Trophoblast cell (in vitro differentiated cells and primary cell): Measurements from ENCODE around the gene BRF1.

ENCODE experiments used
- DNase-seq, 2 donors: peaks; one replicate each; pipeline ENCODE4 v3.0.0-alpha.2; 2016
- H2AFZ ChIP-seq: 2 replicates; pipeline ENCODE4 v1.6.1; 2013; ENCODE audit warnings: low read length, moderate library complexity, mild to moderate bottlenecking; ENCODE audit not compliant: insufficient read depth, poor library complexity
- H2AK5ac ChIP-seq: 2 replicates; pipeline ENCODE4 v1.6.1; 2013; ENCODE audit warnings: mild to moderate bottlenecking, low read length
- H2BK120ac ChIP-seq: 2 replicates; pipeline ENCODE4 v1.6.1; 2013; ENCODE audit warnings: low read length, mild to moderate bottlenecking, moderate library complexity; ENCODE audit not compliant: insufficient read depth, poor library complexity
- H2BK12ac ChIP-seq: 2 replicates; pipeline ENCODE4 v1.6.1; 2013; ENCODE audit warnings: mild to moderate bottlenecking, low read length, moderate library complexity
- H2BK5ac ChIP-seq: 2 replicates; pipeline ENCODE4 v1.6.1; 2013; ENCODE audit warnings: low read length, low read depth, moderate library complexity, mild to moderate bottlenecking; ENCODE audit not compliant: poor library complexity
- H3K14ac ChIP-seq: 2 replicates; pipeline ENCODE4 v1.6.1; 2013; ENCODE audit warnings: mild to moderate bottlenecking, low read length
- H3K18ac ChIP-seq: 2 replicates; pipeline ENCODE4 v1.6.1; 2013; ENCODE audit warnings: mild to moderate bottlenecking, low read length
- H3K23ac ChIP-seq: 2 replicates; pipeline ENCODE4 v1.6.1; 2013; ENCODE audit warnings: low read length
- H3K27ac ChIP-seq: 2 replicates; pipeline ENCODE4 v1.5.1; 2013; ENCODE audit warnings: low read depth, mild to moderate bottlenecking, inconsistent platforms, low read length, moderate library complexity
- H3K27me3 ChIP-seq: 2 replicates; pipeline ENCODE4 v1.6.1; 2013; ENCODE audit warnings: inconsistent platforms, mild to moderate bottlenecking, low read length, moderate library complexity; ENCODE audit not compliant: insufficient read depth
- H3K36me3 ChIP-seq, 2 experiments: 1 replicate in 1 of 2; 2 replicates in 1 of 2; pipeline ENCODE4 v1.6.1; 2013; ENCODE audit warnings: low read length in 2 of 2, mild to moderate bottlenecking in 2 of 2, moderate library complexity in 1 of 2; ENCODE audit not compliant: insufficient read depth in 2 of 2, control insufficient read depth in 1 of 2
- H3K4ac ChIP-seq: 2 replicates; pipeline ENCODE4 v1.6.1; 2013; ENCODE audit warnings: low read depth, mild to moderate bottlenecking, low read length, moderate library complexity
- H3K4me1 ChIP-seq, 2 experiments: 1 replicate in 1 of 2; 2 replicates in 1 of 2; pipeline ENCODE4 v1.6.1; 2013; ENCODE audit warnings: low read length in 2 of 2, mild to moderate bottlenecking in 2 of 2, moderate library complexity in 1 of 2; ENCODE audit not compliant: insufficient read depth in 2 of 2, control insufficient read depth in 1 of 2
- H3K4me2 ChIP-seq: 2 replicates; pipeline ENCODE4 v1.6.1; 2013; ENCODE audit warnings: inconsistent platforms, mild to moderate bottlenecking, low read length, moderate library complexity
- H3K4me3 ChIP-seq: 2 replicates; pipeline ENCODE4 v1.5.1; 2013; ENCODE audit warnings: mild to moderate bottlenecking, low read depth, low read length, inconsistent platforms
- H3K79me1 ChIP-seq: one replicate; pipeline ENCODE4 v1.6.1; 2013; ENCODE audit warnings: low read length
- H3K79me2 ChIP-seq: 2 replicates; pipeline ENCODE4 v1.6.1; 2013; ENCODE audit warnings: low read length, mild to moderate bottlenecking; ENCODE audit not compliant: control insufficient read depth, insufficient read depth, poor library complexity
- H3K9ac ChIP-seq: 2 replicates; pipeline ENCODE4 v1.6.1; 2013; ENCODE audit warnings: mild to moderate bottlenecking, low read length
- H3K9me3 ChIP-seq: 2 replicates; pipeline ENCODE4 v1.6.1; 2013; ENCODE audit warnings: low read depth, mild to moderate bottlenecking, control low read depth, inconsistent platforms, low read length; ENCODE audit not compliant: insufficient read depth
- H4K12ac ChIP-seq: 2 replicates; pipeline ENCODE4 v1.6.1; 2013; ENCODE audit warnings: low read depth, mild to moderate bottlenecking, low read length, moderate library complexity
- H4K8ac ChIP-seq: 2 replicates; pipeline ENCODE4 v1.6.1; 2013; ENCODE audit warnings: low read depth, mild to moderate bottlenecking, low read length, moderate library complexity
- H4K91ac ChIP-seq: one replicate; pipeline ENCODE4 v1.6.1; 2013; ENCODE audit warnings: low read depth, mild to moderate bottlenecking, low read length, moderate library complexity
- WGBS: extraction: QIAGEN DNeasy Blood & Tissue Kit; methylation state at CpG from one replicate; pipeline ENCODE4 v1.1.7; 2013; ENCODE audit warnings: missing lambda C conversion rate; ENCODE audit not compliant: insufficient read length, insufficient coverage; ENCODE audit errors: extremely low coverage; 5-methylcytosine and 5-hydroxymethylcytosine counted together

The BRF1 gene

GRCh38 chr14:105307052-105307727 is 6.4 kb upstream of the BRF1 start:
- no peak overlapping the region for H4K12ac ChIP-seq
- H3K27ac ChIP-seq, result no peak overlapping the region
- no peak overlapping the region for H4K8ac ChIP-seq
- H2BK5ac ChIP-seq, result no peak overlapping the region
- H3K4me1 ChIP-seq, result peaks cover 4 to 5% of the 10 kb centered on the region in 2 experiments
- H2BK120ac ChIP-seq, result no peak overlapping the region
- no peak overlapping the region for H2BK12ac ChIP-seq
- H3K9me3 ChIP-seq, result peaks cover 5% of the 10 kb centered on the region
- no peak overlapping the region for H2AFZ ChIP-seq
- no peak overlapping the region for H3K9ac ChIP-seq
- no peaks in the 10 kb centered on the region for H3K79me1 ChIP-seq
- no peak overlapping the region for H3K4me2 ChIP-seq
- no peaks in the 10 kb centered on the region for H3K27me3 ChIP-seq
- H2AK5ac ChIP-seq, result no peak overlapping the region
- H3K4me3 ChIP-seq, result no peak overlapping the region
- no CpG with 5 or more reads among the region's 4 CpGs for WGBS
- H3K79me2 ChIP-seq, result no peaks in the 10 kb centered on the region
- no peak overlapping the region for H3K23ac ChIP-seq
- no peak for DNase-seq
- H4K91ac ChIP-seq, result no peak overlapping the region
- no peak overlapping the region for H3K14ac ChIP-seq
- peaks cover 0 to 2% of the 10 kb centered on the region in 2 experiments for H3K36me3 ChIP-seq
- no peak overlapping the region for H3K18ac ChIP-seq
- no peak overlapping the region for H3K4ac ChIP-seq

- WGBS, result no CpG with 5 or more reads among the region's 9 CpGs
Observed at GRCh38 chr14:105305791-105306190, 5.0 kb upstream of the BRF1 start.

GRCh38 chr14:105305345-105305744 is 4.5 kb upstream of the BRF1 start:
- H3K4me3 ChIP-seq, result no peak overlapping the region
- no peak overlapping the region for H3K27ac ChIP-seq
- no peak overlapping the region for H2AK5ac ChIP-seq
- no peak overlapping the region for H4K12ac ChIP-seq
- no peak overlapping the region for H2BK120ac ChIP-seq
- no peak for DNase-seq
- H2AFZ ChIP-seq, result no peak overlapping the region
- peaks cover 5% of the 10 kb centered on the region for H3K79me2 ChIP-seq
- H2BK12ac ChIP-seq, result no peak overlapping the region
- H2BK5ac ChIP-seq, result no peak overlapping the region
- no peaks in the 10 kb centered on the region for H3K4me1 ChIP-seq
- no peak overlapping the region for H3K4ac ChIP-seq
- H3K9ac ChIP-seq, result no peak overlapping the region
- no peak overlapping the region for H4K91ac ChIP-seq
- peaks cover 6% of the 10 kb centered on the region for H3K79me1 ChIP-seq
- no peak overlapping the region for H4K8ac ChIP-seq
- H3K9me3 ChIP-seq, result peaks cover 6% of the 10 kb centered on the region
- no peaks in the 10 kb centered on the region for H3K27me3 ChIP-seq
- H3K36me3 ChIP-seq, result peaks cover 0 to 2% of the 10 kb centered on the region in 2 experiments
- no peak overlapping the region for H3K18ac ChIP-seq
- no peak overlapping the region for H3K4me2 ChIP-seq
- no peak overlapping the region for H3K23ac ChIP-seq
- no peak overlapping the region for H3K14ac ChIP-seq
- no CpG with 5 or more reads among the region's 9 CpGs for whole genome bisulfite sequencing

More at GRCh38 chr14:105305791-105306190, 5.0 kb upstream of the BRF1 start:
- Histone ChIP-seq H2AK5ac (no peak overlapping the region), H4K91ac (no peak overlapping the region), H4K8ac (no peak overlapping the region), H2BK12ac (no peak overlapping the region), H3K9me3 (peaks cover 6% of the 10 kb centered on the region), H3K4me3 (no peak overlapping the region), H3K79me1 (peaks cover 2% of the 10 kb centered on the region), H2BK120ac (no peak overlapping the region), H3K27ac (no peak overlapping the region), H2BK5ac (no peak overlapping the region), H2AFZ (no peak overlapping the region), H3K14ac (no peak overlapping the region), H4K12ac (no peak overlapping the region), H3K4me2 (no peak overlapping the region), H3K4me1 (no peaks in the 10 kb centered on the region), H3K18ac (no peak overlapping the region), H3K79me2 (peaks cover 2% of the 10 kb centered on the region), H3K23ac (no peak overlapping the region), H3K4ac (no peak overlapping the region), H3K36me3 (peaks cover 0 to 2% of the 10 kb centered on the region in 2 experiments), H3K9ac (no peak overlapping the region), H3K27me3 (no peaks in the 10 kb centered on the region)
- no peak for DNase-seq

GRCh38 chr14:105304565-105304964 is 3.8 kb upstream of the BRF1 start:
- Histone ChIP-seq H3K18ac (no peak overlapping the region), H2AFZ (no peak overlapping the region), H3K79me1 (peaks cover 10% of the 10 kb centered on the region), H2BK5ac (no peak overlapping the region), H4K91ac (no peak overlapping the region), H3K79me2 (peaks cover 9% of the 10 kb centered on the region), H3K27me3 (no peaks in the 10 kb centered on the region), H3K36me3 (peaks cover 0 to 2% of the 10 kb centered on the region in 2 experiments), H3K14ac (no peak overlapping the region), H3K4me1 (peaks cover 0 to 4% of the 10 kb centered on the region in 2 experiments), H3K4ac (no peak overlapping the region), H4K12ac (no peak overlapping the region), H3K27ac (no peak overlapping the region), H2AK5ac (no peak overlapping the region), H4K8ac (no peak overlapping the region), H3K4me3 (no peak overlapping the region), H3K9me3 (peaks cover 6% of the 10 kb centered on the region), H2BK12ac (no peak overlapping the region), H3K4me2 (no peak overlapping the region), H3K23ac (no peak overlapping the region), H2BK120ac (no peak overlapping the region), H3K9ac (no peak overlapping the region)
- no CpG with 5 or more reads among the region's 9 CpGs for WGBS
- DNase-seq, result no peak
